GM12891 (cell line): Measurements from ENCODE around the gene SCN1B.

Source experiments
- PAX5 ChIP-seq: IDR thresholded peaks from 2 replicates; pipeline ENCODE4 v1.6.1; 2011; ENCODE audit warnings: low read length, moderate library complexity, mild to moderate bottlenecking; ENCODE audit not compliant: insufficient read depth, severe bottlenecking
- POLR2A ChIP-seq: IDR thresholded peaks from 2 replicates; pipeline ENCODE4 v1.6.1; 2011; ENCODE audit warnings: low read depth, low read length, control low read depth
- POLR2AphosphoS5 ChIP-seq: IDR thresholded peaks from 2 replicates; pipeline ENCODE4 v1.6.1; 2011; ENCODE audit warnings: low read depth, low read length, control low read depth
- POU2F2 ChIP-seq: IDR thresholded peaks from 2 replicates; pipeline ENCODE4 v1.6.1; 2011; ENCODE audit warnings: low read depth, mild to moderate bottlenecking, control low read depth, low read length, moderate library complexity
- SPI1 ChIP-seq: IDR thresholded peaks from 2 replicates; pipeline ENCODE4 v1.6.1; 2011; ENCODE audit warnings: low read depth, low read length, control low read depth
- TAF1 ChIP-seq: IDR thresholded peaks from 2 replicates; pipeline ENCODE4 v1.6.1; 2011; ENCODE audit warnings: low read depth, low read length, control low read depth

GRCh38 chr19:34988119-34988518 lies 42.2 kb upstream of the SCN1B start:
- TF ChIP-seq POLR2A (no peak), TAF1 (no peak), POLR2AphosphoS5 (no peak), SPI1 (no peak), PAX5 (no peak), POU2F2 (no peak)
